AML-193 (cell line): ENCODE measurements around the gene CYP2F1.
"Not testable (repeated sequence)": the region's sequence is repeated elsewhere in the genome, so short reads cannot be mapped to it uniquely, and the experiment has no call there.

ENCODE experiments used
- DNase-seq, 2 experiments: peaks; one replicate each; lab custom pipeline; 2025; lab: John Stamatoyannopoulos, UW

CYP2F1 gene, protein sequence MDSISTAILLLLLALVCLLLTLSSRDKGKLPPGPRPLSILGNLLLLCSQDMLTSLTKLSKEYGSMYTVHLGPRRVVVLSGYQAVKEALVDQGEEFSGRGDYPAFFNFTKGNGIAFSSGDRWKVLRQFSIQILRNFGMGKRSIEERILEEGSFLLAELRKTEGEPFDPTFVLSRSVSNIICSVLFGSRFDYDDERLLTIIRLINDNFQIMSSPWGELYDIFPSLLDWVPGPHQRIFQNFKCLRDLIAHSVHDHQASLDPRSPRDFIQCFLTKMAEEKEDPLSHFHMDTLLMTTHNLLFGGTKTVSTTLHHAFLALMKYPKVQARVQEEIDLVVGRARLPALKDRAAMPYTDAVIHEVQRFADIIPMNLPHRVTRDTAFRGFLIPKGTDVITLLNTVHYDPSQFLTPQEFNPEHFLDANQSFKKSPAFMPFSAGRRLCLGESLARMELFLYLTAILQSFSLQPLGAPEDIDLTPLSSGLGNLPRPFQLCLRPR

DNA sequence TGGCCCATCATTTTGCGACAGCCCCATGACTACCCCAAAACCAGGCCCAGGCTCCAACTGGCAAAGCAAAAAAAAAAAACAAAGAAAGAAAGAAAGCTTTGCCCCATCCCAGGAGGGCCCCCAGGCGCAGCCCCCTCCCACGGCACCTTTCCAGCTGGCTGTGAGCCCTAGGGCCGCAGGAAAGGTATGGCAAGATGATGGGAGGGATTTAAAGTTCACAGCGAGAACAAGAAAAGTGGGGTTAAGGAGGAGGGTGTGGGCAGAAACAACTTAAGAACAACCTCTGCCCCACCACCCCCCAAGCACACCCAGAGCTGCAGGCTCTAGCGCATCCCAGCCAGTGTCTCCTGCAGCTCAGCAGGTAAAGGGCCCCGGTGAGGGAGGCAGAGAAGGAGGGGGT, at the start of gene CYP2F1:
Gene CYP2F1 (plus strand): TSS at position 301 of the 400 bp plus-strand sequence. CDS start 1,757 bp downstream, outside the sequence.
- DNase-seq = no peak

DNA sequence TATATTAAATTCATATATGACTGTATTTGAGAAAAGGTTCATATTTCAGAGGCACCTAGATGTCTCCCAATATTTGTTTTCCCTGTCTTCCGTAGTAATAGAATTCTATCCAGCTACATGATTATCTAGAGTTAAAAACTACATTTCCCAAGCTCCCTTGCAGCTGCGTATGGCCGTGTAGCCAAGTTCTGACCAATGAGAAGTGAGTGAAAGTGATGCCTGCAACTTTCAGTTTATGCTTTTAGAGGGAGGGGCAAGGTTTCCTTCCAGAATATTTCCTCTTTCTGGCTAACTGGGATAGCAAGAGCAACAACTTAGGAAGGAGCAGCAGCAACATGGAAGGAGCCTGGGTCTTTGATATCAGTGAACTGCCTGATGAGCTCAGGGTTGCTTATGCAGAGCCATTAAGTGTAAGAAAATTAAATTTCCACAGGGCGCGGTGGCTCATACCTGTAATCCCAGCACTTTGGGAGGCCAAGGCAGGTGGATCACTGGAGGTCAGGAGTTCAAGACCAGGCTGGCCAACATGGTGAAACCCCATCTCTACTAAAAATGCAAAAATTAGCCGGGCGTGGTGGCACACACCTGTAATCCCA, 49.2 kb upstream of the CYP2F1 start:
- DNase-seq = no peak

DNA sequence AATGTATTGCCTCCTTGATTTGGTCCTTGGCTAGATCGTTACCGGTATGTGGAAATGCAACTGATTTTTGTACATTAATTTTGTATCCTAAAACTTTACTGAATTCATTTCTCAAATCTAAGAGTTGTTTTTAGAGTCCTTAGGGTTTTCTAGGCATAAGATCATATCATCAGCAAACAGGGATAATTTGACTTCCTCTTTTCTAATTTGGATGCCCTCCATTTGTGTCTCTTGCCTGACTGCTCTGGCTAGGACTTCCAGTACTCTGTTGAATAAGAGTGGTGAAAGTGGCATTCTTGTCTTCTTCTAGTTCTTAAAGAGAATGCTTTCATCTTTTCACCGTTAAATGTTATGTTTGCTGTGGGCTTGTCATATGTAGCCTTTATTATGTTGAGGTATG, 37.9 kb upstream of the CYP2F1 start:
- no peak for DNase-seq

DNA sequence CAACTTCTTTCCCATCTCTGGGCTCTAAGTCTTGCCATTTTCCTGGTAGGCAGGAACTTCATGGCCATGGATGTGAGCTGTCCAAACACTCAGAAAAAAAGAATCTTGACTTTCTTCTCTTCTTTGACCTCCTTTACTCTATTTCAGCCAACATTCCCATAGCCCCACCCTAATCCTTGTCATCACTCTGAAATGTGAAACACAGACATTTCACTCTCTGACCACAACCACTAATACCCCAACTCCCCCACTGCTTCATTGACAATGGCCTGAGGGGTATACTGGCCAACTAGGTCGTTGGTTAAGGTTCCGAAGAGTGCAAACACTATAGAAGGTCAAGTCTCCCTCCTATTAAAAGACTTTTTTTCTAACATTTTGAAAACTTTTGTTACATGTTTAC, 30.7 kb upstream of the CYP2F1 start:
- DNase-seq = no peak

DNA sequence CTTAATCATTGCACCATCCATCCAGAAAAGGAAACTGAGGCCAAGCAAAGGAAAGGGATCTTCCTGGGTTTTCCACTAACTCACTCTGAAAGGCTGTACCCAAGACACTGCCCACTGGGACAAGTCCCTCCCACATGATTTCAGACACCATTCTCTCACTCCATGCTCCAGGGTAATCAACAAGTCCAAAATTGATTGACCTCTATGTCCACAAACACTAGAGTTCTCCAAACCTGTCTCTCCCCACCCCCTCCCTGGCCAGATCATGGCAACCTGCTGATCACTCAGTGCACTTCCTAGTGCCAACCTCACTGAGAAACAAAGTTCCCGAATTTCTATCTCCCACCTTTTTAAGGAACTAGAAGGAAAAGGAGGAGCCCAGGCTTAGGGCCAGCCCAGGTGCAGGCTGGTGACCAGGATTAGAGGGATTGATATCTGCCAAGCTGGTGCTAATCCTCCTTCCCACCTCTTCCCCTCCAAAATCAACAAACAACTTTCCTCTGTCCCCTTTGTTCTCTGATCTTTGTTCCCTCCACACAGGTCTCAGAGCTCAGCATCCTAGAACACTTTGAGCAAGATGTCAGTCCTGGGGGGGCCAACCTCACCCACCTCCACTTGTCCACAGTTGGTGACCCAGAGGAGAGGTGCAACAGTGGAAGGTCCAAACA, 28.4 kb upstream of the CYP2F1 start:
- no peak for DNase-seq

DNA sequence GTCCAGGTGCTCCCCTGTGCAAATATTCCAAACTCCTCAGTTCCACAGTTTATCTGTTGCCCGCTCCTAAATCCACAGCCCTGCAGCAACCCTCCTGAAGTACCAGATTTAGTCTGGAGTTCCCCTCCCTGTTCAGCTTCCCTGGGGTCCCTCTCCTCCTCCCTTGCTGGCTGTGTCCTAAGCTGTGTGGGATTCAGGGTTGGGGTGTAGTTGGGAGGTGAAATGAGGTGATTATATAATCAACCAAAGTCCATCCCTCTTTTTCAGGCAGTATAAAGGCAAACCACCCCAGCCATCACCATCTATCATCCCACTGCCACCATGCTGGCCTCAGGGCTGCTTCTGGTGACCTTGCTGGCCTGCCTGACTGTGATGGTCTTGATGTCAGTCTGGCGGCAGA, 26.1 kb upstream of the CYP2F1 start, which contains the start of gene CYP2A13:
Gene CYP2A13 (plus strand): TSS at position 301 of the 400 bp plus-strand sequence. CDS start 21 bp downstream, at position 322.
- no peak for DNase-seq

DNA sequence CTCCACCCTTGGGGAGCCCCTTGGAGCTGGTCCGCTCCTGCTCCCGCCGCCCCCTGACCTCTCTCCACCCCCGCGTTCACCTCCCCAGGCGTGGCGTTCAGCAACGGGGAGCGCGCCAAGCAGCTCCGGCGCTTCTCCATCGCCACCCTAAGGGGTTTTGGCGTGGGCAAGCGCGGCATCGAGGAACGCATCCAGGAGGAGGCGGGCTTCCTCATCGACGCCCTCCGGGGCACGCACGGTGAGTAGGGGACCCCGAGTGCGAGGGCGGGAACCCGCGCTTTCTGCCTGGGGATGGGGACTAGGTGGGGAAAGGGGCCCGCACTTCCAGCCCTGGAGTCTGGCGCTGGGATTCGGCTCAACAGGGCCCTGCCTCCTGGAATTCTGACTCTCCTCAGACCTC, 24.3 kb upstream of the CYP2F1 start:
- DNase-seq = no peak

DNA sequence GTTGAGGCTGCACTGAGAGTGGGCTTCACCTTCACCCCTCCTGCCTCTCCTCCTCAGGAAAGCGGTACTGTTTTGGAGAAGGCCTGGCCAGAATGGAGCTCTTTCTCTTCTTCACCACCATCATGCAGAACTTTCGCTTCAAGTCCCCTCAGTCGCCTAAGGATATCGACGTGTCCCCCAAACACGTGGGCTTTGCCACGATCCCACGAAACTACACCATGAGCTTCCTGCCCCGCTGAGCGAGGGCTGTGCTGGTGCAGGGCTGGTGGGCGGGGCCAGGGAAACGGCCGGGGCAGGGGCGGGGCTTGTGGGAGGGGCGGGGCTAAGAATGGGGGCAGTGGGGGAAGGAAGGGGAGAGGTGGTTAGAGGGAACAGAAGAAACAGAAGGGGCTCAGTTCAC, 18.5 kb upstream of the CYP2F1 start:
- no peak for DNase-seq

DNA sequence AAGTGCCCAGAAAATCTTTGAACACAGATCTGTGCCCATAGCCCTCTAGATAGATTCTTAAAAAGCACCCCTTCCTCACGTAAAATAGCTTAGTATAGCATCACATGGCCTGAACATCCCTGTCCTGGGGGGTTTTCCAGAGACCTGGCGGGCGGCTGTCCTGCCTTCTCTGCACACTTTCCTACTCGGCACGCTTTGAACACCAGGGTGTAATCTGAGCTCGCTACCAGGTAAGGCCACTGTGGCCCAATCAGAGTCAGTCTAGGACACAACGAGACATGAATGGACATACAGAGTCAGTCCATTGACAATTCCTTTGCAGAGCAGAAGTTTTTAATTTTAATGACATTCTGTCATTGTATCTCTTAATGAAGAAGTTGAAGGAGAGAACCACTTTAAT, 17.9 kb upstream of the CYP2F1 start:
- DNase-seq = no peak

DNA sequence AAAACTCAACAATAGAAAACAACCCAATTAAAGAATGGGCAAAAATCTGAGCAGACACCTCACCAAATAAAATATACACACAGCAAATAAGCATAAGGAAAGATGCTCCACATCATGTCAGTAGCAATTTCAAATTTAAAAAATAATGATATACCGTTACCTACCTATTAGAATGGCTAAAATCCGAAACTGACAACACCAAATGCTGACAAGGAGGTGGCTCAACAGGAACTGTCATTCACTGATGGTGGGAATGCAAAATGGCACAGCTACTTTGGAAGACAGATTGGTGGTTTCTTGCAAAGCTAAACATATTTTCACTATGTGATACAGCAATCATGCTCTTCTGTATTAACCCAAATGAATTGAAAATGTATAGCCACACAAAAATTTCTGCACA, 16.9 kb upstream of the CYP2F1 start:
- DNase-seq = no peak

DNA sequence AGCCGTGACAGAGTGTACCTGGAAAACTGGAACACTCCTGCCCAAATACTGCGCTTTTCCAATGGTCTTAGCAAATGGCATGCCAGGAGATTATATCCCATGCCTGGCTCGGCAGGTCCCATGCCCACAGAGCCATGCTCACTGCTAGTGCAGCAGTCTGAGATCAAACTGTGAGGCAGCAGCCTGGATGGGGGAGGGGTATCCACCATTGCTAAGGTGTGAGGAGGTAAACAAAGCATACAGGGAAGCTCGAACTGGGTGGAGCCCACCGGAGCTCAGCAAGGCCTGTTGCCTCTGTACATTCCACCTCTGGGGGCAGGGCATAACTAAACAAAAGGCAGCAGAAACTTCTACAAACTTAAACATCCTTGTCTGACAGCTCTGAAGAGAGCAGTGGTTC, 15.5 kb upstream of the CYP2F1 start:
- no peak for DNase-seq

DNA sequence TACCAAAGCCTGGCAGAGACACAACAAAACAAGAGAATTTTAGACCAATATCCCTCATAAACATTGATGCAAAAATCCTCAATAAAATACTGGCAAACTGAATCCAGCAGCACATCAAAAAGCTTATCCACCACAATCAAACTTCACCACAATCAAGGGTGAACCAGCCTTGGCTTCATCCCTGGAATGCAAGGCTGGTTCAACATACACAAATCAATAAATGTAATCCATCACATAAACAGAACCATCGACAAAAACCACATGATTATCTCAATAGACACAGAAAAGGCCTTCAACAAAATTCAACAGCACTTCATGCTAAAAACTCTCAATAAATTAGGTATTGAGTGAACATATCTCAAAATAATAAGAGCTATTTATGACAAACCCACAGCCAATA, 12.0 kb upstream of the CYP2F1 start:
- not testable (repeated sequence) for DNase-seq

DNA sequence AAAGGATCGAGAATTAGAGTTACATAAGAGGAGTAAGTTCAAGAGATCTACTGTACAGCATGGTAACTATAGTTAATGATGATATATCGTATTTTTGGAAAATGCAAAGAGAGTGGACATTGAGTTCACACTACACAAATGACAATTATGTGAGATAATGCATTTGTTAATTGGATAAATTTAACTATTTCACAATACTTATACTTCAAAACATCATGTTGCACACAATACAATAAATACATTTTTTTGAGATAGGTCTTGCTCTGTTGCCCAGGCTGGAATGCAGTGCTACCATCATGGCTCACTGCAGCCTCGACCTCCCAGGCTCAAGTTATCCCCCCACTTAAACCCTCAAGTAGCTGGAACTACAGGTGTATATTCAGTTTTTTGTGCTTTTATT, 8.1 kb upstream of the CYP2F1 start:
- DNase-seq = no peak

DNA sequence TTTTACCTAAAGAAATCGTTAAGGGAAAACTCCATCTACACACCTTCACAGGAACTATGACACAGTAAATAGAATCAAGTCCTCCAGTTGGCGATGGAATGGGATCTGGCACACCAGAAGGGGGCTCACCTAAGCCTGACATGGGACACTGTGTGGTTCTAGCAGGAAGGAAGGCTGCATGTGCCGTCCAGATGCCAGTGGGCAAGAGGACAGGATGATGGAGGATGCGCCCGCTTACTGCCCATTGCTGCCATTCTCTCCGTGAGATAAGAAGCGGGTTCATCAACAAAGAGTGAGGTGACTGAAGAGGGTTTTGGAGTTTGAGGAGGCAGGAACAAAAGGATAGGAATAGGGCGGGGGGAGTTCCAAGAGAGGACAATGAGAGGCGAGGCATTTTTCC, 2.9 kb upstream of the CYP2F1 start:
- no peak for DNase-seq

DNA sequence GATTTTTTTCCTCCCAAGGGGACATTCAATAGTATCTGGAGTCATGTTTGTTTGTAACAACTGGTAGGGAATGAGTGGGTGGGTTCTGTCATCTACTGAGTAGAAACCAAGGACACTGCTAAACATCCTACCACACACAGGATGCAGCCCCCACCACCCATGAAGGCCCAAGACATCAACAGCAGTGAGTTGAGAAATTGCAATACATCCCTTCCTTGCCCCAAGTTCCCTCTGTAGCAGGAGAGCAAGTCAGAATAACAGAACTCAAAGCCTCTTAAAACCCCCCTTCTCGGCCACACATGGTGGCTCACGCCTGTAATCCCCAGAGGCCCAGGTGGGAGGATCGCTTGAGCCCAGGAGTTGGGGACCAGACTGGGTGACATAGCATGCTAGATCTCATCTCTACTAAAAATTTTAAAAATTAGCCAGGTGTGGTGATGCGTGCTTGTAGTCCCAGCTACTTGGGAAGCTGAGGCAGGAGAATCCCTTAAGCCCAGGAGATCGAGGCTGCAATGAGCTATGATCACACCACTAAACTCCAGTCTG, 2.4 kb upstream of the CYP2F1 start:
- no peak for DNase-seq

DNA sequence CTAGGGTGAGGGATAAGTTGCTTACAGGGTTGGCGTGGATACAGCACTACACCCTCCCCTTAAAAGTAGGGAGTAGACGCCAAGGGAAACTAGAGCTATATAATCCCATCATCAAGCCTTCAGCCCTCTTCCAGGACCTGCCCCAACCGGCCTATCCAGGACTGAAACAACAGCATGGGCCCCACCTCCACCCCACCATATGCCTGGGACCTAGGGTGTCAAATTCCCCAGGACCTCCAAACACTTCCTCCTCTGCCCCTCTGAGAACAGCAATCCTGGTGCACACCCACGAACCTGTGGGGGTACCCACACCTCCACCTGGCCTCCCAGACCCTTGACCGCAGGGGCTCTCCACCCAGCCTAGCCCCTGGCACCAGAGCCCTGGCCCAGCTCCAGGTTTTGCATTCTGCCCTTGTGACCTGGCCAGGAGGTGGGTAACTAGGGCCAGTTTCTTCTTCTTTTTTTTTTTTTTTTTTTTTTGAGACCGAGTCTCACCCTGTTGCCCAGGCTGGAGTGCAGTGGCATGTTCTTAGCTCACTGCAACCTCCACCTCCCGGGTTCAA, 1.4 kb upstream of the CYP2F1 start:
- DNase-seq = no peak

DNA sequence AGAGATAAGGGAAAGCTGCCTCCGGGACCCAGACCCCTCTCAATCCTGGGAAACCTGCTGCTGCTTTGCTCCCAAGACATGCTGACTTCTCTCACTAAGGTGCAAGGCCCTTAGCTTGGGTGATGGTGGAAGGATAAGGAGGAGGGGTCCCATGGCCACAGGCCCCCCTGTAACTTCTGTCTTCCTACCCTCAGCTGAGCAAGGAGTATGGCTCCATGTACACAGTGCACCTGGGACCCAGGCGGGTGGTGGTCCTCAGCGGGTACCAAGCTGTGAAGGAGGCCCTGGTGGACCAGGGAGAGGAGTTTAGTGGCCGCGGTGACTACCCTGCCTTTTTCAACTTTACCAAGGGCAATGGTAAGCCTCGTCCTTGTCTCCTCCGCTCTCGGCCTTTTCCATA, 2.0 kb downstream of the CYP2F1 start:
- DNase-seq = no peak

DNA sequence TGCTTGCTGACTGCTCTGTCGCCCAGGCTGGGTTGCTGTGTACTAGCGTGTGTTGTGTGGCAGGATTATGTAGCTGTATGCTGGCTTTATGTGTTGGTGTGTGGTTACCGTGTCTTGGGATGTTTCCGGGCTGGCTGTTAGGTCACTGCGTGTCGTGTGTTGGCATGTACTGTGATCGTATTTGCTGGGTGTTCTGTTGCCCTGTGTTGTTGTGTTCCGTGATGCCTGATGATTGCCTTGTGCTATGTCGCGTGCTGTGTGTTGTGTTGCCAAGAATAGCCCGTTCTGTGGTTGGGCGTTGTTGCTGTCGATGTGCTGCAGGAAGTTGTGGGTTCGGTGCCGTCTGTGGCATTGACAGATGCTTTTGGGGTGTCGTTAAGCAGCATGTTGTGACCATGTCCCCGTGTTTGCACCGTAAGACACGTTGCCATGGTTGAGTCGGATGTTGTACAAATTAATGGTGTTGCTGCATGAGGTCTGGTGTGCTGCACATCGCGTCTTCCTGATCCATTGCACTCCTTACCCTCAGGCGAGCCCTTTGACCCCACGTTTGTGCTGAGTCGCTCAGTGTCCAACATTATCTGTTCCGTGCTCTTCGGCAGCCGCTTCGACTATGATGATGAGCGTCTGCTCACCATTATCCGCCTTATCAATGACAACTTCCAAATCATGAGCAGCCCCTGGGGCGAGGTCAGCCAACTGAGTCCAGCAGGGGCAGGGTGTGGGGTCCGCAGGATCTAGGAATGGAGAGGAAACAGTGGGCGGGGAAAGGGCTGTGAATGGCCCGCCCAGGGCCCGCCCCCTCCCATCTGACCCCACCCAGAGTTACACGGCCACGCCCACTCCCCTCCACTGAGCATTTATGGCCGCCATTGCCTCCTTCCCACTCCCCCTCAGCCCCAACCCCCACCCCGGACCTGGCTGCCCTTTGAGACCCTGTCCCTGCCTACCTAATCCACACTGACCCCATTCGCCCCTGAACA, 7.0 kb downstream of the CYP2F1 start:
- not testable (repeated sequence) for DNase-seq

DNA sequence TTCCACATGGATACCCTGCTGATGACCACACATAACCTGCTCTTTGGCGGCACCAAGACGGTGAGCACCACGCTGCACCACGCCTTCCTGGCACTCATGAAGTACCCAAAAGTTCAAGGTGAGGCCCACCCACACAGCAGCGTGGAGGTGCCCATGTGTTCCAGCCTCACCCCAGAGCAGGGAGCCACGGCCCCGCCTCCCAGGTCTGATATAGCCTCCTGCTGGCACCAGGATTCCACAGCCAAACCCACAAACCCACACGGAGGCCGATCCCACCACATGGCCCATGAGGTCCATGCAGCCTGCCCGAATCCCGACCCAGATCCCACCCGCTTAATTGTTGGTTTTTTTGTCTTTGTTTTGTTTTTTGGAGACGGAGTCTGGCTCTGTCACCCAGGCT, 8.6 kb downstream of the CYP2F1 start:
- not testable (repeated sequence) for DNase-seq

DNA sequence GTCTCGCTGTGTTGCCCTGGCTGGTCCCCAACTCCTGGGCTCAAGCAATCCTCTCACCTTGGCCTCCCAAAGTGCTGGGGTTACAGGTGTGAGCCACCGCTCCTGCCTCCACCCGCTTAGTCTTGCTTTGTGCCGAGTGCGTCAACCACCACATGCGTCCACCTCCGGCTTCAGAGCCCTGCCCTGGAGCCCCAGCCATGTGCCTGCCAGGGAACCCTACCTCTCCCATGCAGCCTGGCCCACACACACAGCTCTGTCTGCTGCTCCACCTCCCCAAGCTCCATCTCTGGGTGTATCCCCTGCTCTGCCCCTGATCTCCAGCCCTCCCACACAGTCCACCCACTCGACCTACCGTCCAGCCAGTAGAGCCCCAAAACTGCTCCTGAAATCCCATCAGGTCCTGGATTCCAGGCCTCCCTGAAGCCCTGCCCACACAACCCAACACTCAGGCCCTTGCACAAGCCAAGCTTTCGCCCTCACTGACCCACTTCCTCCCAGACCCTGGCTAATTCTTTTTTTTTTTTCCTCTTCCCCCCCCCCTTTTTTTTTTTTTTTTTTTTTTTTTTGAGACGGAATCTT, 9.6 kb downstream of the CYP2F1 start:
- no peak for DNase-seq

DNA sequence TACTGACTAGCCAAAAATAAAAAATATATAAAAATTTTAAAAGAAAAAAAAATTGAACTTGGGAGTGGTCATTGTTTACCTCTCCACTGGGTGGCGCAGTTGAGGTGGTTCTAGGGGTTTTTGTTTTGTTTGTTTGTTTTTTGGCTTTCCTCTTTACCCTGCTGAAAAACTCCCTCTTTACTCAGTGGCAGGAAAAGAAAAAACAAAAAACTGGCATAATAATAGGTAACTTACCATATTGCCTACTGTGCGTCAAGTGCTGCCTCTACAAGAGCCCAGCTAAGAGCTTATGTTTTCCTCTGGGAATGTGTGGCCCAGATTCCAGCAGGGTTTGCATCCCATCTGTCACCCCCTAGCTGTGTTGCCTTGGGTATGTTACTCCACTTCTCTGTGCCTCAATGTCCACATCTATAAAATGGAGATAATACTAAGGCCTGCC, 12.6 kb downstream of the CYP2F1 start:
- DNase-seq = not testable (repeated sequence)
